ENCODE results near the gene TRIM65.

GRCh38 chr17:75945211-75945610, 48.5 kb upstream of the TRIM65 start:
- no peak for TF ChIP-seq MAX (IDR thresholded peaks at IDR 0.05)
- no peak for TF ChIP-seq REST (IDR thresholded peaks at IDR 0.05; ENCODE audit: low read depth)
- no peak for TF ChIP-seq USF1 (IDR thresholded peaks at IDR 0.05)
- no peak for TF ChIP-seq CEBPB (IDR thresholded peaks at IDR 0.05)
- no peak for TF ChIP-seq TCF12 (IDR thresholded peaks at IDR 0.05; ENCODE audit: low read depth)
- TF ChIP-seq EP300 (IDR thresholded peaks at IDR 0.05; ENCODE audit: borderline replicate concordance), result no peak
- TF ChIP-seq TEAD4 (IDR thresholded peaks at IDR 0.05), result no peak
- TF ChIP-seq FOXM1 (IDR thresholded peaks at IDR 0.05; ENCODE audit: borderline replicate concordance, low read depth), result no peak
